ENCODE results near the gene KCNH1. TPM values are rescaled to one million over a fixed set of nuclear protein-coding genes. Genes with fewer than 3 reads are reported as not detected.

Gene KCNH1
- total and polyA plus RNA-seq, 4 donors: 0.02 to 0.31 TPM; not detected in 2

DNA sequence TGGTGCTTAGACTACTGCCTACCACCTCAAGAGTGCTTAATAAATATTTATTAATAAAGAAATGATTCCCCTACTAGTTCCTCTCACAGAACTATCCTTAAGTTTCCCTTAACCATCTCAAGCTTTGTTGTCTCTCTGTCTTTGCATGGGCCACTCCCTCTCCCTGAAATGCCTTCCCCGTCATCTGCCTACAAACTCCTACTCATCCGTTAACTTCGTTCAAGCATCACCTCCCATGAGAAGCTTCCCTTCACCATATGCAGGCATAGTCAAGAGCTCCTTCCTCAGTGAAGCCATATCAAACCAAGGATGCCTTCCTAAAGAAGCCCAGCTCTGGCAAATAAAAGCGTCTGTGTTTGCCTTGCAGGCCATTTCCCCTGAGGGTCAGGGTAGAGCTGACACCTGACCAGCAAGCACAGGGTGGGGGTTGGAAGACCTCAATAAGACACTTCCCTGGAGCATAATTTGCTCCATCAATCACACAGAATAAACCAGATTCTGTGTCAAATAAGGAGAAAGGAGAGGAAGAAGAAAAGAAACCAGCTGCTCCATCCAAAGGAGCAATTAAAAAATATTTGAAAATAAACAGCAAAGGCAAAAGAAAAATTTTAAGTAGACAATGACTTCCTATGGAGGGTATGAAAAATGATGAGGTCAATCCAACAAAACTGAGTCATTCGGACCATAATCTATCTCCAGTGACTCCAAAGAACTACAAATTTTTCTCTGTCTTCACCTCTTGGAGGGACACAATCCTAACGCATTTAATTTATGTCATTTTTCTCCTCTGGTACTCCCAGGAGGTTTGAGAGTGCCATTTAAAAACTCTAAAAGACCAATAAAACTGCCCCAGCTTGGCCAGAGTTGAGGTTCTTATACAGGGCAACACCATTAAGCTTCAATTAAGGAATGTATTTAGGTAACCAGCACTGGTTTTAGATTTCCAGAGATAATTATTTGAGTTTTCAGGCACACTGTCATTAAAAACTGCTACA, 303.6 kb downstream of the KCNH1 start:
- Histone ChIP-seq H3K9ac (ENCODE audit: insufficient read depth in 1 of 2, low read length in 2 of 2) (no peak overlapping the region), H3K36me3 (ENCODE audit: control insufficient read depth in 4 of 4, insufficient read depth in 4 of 4, low read length in 4 of 4) (no peaks in the 10 kb centered on the region), H3K27ac (ENCODE audit: low read depth in 1 of 2, low read length in 1 of 2) (no peak overlapping the region), H3K27me3 (ENCODE audit: control insufficient read depth in 3 of 3, insufficient read depth in 3 of 3, low read length in 2 of 3) (no peaks in the 10 kb centered on the region), H3K4me3 (no peak overlapping the region), H3K4me1 (ENCODE audit: control insufficient read depth in 5 of 5, insufficient read depth in 5 of 5, low read length in 5 of 5) (no peaks in the 10 kb centered on the region), H3K9me3 (ENCODE audit: control insufficient read depth in 4 of 4, insufficient read depth in 3 of 4, low read length in 3 of 4) (no peaks in the 10 kb centered on the region)
- TF ChIP-seq, protein P1, sequence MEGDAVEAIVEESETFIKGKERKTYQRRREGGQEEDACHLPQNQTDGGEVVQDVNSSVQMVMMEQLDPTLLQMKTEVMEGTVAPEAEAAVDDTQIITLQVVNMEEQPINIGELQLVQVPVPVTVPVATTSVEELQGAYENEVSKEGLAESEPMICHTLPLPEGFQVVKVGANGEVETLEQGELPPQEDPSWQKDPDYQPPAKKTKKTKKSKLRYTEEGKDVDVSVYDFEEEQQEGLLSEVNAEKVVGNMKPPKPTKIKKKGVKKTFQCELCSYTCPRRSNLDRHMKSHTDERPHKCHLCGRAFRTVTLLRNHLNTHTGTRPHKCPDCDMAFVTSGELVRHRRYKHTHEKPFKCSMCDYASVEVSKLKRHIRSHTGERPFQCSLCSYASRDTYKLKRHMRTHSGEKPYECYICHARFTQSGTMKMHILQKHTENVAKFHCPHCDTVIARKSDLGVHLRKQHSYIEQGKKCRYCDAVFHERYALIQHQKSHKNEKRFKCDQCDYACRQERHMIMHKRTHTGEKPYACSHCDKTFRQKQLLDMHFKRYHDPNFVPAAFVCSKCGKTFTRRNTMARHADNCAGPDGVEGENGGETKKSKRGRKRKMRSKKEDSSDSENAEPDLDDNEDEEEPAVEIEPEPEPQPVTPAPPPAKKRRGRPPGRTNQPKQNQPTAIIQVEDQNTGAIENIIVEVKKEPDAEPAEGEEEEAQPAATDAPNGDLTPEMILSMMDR (IDR thresholded peaks at IDR 0.05; ENCODE audit: control extremely low read depth, extremely low read depth): no peak
- 79% methylated on average over 6 of the region's 6 CpGs for WGBS, 2 donors
- no peak for ATAC-seq (ENCODE audit: insufficient read depth, low FRiP score)
- no peak for DNase-seq

DNA sequence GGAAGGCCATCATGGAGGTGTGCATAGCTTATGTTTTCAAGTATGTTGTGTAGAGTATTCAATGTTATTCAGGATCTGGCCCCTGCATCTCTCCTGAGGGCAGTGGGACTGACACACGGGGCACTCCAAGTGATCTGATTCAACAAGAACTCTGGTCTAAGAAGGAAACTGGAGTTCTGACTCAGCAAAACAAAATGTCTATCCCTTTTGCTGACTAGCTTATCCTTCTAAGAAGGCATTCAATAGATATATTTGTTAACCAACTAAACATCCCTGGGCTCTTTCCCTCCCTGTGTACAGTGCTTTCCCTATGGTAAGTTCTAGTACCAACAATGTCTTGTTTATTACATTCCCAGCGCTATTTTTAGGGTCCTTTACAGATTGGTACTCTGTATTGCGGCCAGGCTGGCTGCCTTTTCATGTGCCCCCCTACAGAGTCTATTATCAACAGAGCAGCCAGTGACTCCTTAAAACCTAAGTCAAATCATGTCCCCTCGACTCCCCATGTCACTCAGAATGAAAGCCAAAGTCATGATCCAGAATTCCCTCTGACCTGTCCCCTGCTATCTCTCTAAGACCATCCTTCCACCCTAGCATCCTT, 304.9 kb downstream of the KCNH1 start:
- Histone ChIP-seq H3K27me3 (ENCODE audit: control insufficient read depth in 3 of 3, insufficient read depth in 3 of 3, low read length in 2 of 3) (no peaks in the 10 kb centered on the region), H3K9me3 (ENCODE audit: control insufficient read depth in 4 of 4, insufficient read depth in 3 of 4, low read length in 3 of 4) (no peaks in the 10 kb centered on the region), H3K36me3 (ENCODE audit: control insufficient read depth in 4 of 4, insufficient read depth in 4 of 4, low read length in 4 of 4) (no peaks in the 10 kb centered on the region), H3K27ac (ENCODE audit: low read depth in 1 of 2, low read length in 1 of 2) (no peak overlapping the region), H3K4me3 (no peak overlapping the region), H3K9ac (ENCODE audit: insufficient read depth in 1 of 2, low read length in 2 of 2) (no peak overlapping the region), H3K4me1 (ENCODE audit: control insufficient read depth in 5 of 5, insufficient read depth in 5 of 5, low read length in 5 of 5) (no peaks in the 10 kb centered on the region)
- no peak for ATAC-seq (ENCODE audit: insufficient read depth, low FRiP score)
- DNase-seq: no peak
- WGBS, 2 donors: 73 to 79% methylated on average over 4 of the region's 4 CpGs
- TF ChIP-seq, protein P1 (IDR thresholded peaks at IDR 0.05; ENCODE audit: control extremely low read depth, extremely low read depth): no peak

DNA sequence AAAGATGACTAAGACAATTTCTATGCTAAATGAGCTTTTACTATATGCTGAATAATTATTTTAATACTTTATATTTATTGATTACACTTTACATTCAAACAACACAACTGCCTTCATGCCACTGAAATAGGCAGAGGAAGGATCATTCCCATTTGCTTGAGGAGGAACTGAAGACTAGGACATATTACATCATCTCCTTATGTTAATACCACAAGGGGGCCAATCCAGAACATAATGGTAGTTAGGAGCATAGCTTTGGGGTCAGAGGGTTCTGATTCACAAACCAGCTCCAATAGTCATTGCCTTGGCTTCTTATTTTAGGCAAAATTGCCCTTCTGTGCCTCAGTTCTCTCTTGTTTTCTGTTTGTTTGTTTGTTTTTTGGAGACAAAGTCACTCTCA, 306.5 kb downstream of the KCNH1 start:
- H3K9me3 ChIP-seq (ENCODE audit: control insufficient read depth in 4 of 4, insufficient read depth in 3 of 4, low read length in 3 of 4): no peaks in the 10 kb centered on the region
- H3K9ac ChIP-seq (ENCODE audit: insufficient read depth in 1 of 2, low read length in 2 of 2): no peak overlapping the region
- H3K36me3 ChIP-seq (ENCODE audit: control insufficient read depth in 4 of 4, insufficient read depth in 4 of 4, low read length in 4 of 4): no peaks in the 10 kb centered on the region
- H3K27ac ChIP-seq (ENCODE audit: low read depth in 1 of 2, low read length in 1 of 2): no peak overlapping the region
- H3K27me3 ChIP-seq (ENCODE audit: control insufficient read depth in 3 of 3, insufficient read depth in 3 of 3, low read length in 2 of 3): no peaks in the 10 kb centered on the region
- DNase-seq (no peak), ATAC-seq (ENCODE audit: insufficient read depth, low FRiP score) (no peak)
- TF ChIP-seq, protein P1 (IDR thresholded peaks at IDR 0.05; ENCODE audit: control extremely low read depth, extremely low read depth): no peak
- no peak overlapping the region for H3K4me3 ChIP-seq
- no peaks in the 10 kb centered on the region for H3K4me1 ChIP-seq (ENCODE audit: control insufficient read depth in 5 of 5, insufficient read depth in 5 of 5, low read length in 5 of 5)

Data from lung (tissue), 12 donors.